ENCODE data around the gene B4GALT5.

DNA sequence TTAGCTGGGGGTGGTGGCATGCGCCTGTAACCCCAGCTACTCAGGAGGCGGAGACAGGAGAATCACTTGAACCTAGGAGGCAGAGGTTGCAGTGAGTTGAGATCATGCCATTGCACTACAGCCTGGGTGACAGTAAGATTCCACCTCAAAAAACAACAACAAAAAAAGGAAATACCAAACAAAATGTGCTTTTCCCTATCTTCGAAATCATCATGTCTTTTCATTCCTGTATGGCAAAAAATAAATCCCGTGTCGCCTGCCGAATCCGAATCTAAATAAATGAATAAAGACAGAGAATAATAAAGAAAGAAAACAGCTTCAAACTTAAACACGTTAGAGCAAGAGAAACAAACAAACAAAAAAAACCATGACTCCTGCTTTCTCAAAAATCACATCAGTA, 11.8 kb downstream of the B4GALT5 start:
- no peak for TF ChIP-seq POLR2A (IDR thresholded peaks at IDR 0.05)
- TF ChIP-seq CTCF (IDR thresholded peaks at IDR 0.05): no peak
- TF ChIP-seq EP300 (IDR thresholded peaks at IDR 0.05): no peak
